ENCODE results near the gene KCNMB3. TPM values are rescaled to one million over a fixed set of nuclear protein-coding genes. Genes with fewer than 3 reads are reported as not detected.

KCNMB3 gene
- polyA plus RNA-seq, 10 donors, result 2.1 to 8.4 (median 3.9) TPM

DNA sequence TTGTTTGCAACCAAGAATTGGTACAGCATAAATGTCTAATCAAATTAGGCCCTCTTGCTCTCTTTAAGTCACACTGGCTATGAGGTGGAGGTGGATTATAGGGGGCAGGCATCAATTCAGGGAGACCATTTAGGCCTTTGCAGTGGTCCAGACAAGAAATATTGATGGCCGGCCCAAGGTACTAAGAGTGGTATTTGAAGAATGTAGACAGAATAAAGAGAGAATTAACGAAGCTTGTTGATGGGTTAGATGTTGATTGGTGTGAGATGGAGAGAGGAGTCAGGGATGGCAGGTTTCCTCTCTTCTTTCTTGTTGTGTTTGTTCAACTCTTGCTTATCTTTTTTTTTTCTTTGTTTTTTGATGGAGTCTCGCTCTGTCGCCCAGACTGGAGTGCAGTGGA, 54.2 kb downstream of the KCNMB3 start:
- no peak for DNase-seq

DNA sequence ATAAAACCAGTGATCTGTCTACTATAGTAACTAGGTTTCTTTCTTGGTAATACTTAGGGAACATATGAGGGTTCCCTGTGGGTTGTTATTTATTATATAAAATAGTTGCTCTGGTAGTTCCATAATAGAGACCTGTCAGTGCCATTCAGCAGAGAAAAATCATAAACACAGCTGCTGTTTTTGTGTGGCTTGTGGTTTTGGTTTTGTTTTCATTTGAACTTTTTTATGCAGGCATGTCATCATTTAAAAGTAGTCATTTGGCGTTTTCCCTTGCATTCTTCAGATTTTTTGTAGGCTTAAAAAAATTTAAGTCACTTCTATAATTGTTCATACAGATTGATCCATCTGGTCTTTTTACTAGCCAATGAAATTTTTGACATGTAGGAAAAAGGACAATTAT, 54.8 kb downstream of the KCNMB3 start:
- DNase-seq, result peak in 1 of 3 donors; percentile 45

DNA sequence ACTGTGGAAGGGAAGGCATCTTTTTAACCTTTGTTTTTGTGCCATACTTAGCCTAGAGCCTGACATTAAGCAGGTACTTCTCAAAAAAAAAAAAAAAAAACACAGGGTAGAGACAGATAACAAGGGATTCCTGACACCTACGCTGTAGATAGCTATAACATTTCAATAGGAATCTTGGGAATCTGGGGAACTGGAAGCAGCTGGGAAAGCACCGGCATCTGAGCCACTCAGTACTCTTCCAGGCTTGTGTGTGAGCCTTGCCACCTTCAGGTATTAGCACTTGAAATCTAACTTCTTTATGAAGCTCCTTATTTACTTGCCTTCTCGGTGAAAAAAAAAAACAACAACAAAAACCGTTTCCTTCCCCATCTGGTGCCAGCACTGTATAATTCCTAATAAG, 56.0 kb downstream of the KCNMB3 start:
- no peak for DNase-seq

Other genes starting within 250 kb of the KCNMB3 start
- 1 to 10 TPM; 5.1 to 7.0 (median 6.3) TPM for gene ZMAT3, start 179.3 kb downstream of the KCNMB3 start, polyA plus RNA-seq (ENCODE audit: insufficient read length in 10 of 10)
- gene PIK3CA, start 102.8 kb downstream of the KCNMB3 start, polyA plus RNA-seq (ENCODE audit: insufficient read length in 10 of 10), result 10 to 100 TPM; 20.1 to 30.0 (median 24.2) TPM
- gene ZNF639, start 71.9 kb upstream of the KCNMB3 start, polyA plus RNA-seq (ENCODE audit: insufficient read length in 10 of 10), result 10 to 100 TPM; 33.1 to 45.9 (median 39.2) TPM
- 10 to 100 TPM; 35.9 to 63.6 (median 42.0) TPM for gene MFN1, start 96.6 kb upstream of the KCNMB3 start, polyA plus RNA-seq (ENCODE audit: insufficient read length in 10 of 10)
- 10 to 100 TPM; 30.9 to 43.8 (median 35.4) TPM for gene GNB4, start 200.4 kb upstream of the KCNMB3 start, polyA plus RNA-seq (ENCODE audit: insufficient read length in 10 of 10)